ENCODE measurements around the gene ITM2C.

Gene ITM2C

DNA sequence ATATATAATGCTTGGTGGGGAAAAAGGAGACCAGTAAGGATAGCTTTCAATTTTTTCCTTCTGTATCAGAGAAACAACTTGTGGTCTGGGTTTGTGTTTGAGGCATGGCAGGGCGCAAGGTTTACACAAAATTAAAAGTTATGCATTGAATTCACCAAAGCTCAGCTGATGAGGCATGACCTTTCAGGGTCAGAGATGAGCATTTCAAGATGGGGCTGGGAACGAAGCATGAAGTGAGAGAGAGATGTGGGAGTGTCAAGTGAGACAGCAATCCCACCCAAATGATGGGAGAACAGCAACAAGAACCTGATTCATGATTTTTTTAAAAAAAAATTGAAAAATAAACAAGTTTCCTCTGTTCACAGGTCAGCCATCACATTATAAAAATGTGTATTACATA is 55.4 kb downstream of the ITM2C start:
- Histone ChIP-seq H3K9me3 (ENCODE audit: control insufficient read depth, insufficient read depth, low read length) (no peaks in the 10 kb centered on the region), H3K27me3 (ENCODE audit: control insufficient read depth, insufficient read depth, low read length) (no peaks in the 10 kb centered on the region), H3K36me3 (ENCODE audit: control insufficient read depth, insufficient read depth, low read length) (no peaks in the 10 kb centered on the region), H3K4me1 (ENCODE audit: control insufficient read depth, insufficient read depth, low read length) (peaks cover 2% of the 10 kb centered on the region), H3K9ac (ENCODE audit: low read depth, low read length) (no peak overlapping the region), H3K4me3 (ENCODE audit: low read depth, low read length) (no peak overlapping the region)

DNA sequence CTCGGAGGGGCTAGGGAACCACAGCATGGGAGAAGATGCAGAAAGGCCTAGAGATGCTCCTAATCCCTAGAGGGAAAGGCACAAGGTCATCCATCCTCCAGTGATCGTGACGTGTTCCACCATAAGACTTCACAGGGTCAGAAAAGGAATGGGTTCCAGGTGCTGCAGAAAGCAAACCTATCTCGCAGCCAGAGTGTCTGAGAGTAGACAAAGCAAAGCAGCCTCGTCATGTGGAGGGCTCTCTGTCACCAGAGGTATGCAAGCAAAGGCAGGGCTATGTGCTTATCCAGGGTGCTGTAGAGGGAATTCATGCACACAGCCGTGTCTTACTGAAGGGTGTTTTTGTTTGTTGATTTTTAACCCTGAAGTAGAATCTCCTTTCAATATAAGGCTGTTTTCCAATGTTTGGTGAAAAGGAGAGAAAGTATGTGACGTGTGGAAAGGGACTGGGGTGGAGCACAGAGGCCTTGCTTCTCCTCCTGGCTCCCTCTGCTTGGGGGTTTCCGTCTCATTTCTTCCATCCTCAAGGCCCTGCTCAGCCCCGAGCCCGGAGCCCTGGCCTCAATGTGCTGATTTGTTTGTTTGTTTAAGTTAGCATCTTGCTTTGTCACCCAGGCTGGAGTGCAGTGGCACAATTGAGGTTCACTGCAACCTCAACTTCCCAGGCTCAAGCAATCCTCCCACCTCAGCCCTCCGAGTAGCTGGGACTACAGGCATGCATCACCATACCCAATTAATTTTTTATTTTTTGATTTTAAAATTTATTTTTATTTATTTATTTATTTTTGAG is 57.3 kb downstream of the ITM2C start:
- H3K9ac ChIP-seq (ENCODE audit: low read depth, low read length): no peak overlapping the region
- H3K27me3 ChIP-seq (ENCODE audit: control insufficient read depth, insufficient read depth, low read length): no peaks in the 10 kb centered on the region
- H3K4me1 ChIP-seq (ENCODE audit: control insufficient read depth, insufficient read depth, low read length): peaks cover 2% of the 10 kb centered on the region
- H3K4me3 ChIP-seq (ENCODE audit: low read depth, low read length): no peak overlapping the region
- no peaks in the 10 kb centered on the region for H3K36me3 ChIP-seq (ENCODE audit: control insufficient read depth, insufficient read depth, low read length)
- H3K9me3 ChIP-seq (ENCODE audit: control insufficient read depth, insufficient read depth, low read length): no peaks in the 10 kb centered on the region

DNA sequence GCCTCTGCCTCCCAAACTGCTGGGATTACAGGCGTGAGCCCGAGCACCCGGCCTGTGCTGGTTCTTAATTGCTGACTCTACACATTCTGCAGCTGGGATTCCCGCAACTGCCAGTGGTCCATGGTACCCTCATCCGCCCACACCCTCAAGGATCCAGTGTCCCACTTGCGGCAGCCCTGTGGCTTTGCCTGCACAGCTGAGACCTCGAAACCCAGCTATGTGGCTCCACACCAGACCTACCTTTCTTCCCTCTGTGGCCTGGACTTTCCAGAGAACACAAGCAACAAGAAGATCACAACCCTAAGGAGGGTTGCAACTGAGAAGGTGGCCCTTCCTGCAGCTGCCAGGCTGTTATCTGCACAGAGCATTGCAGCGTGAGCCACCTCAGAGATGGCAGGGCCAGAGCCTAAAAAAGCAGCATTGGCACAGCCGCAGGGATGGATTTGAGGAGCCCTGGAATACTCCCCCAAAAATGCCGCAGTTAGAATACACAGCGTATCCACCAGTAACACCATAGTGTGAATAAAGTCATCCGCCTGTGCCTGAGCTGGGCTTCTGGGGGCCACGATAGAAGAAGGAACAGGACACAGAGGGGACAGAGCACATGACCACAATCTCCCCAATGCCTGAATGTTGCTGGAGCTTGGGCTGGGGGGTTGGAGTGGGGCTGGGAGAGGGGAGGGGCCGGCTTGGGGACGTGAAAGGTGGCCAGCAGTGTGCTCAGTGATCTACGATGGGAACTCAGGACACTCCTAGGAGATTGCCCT is 58.4 kb downstream of the ITM2C start:
- Histone ChIP-seq H3K9ac (ENCODE audit: low read depth, low read length) (no peak overlapping the region), H3K27me3 (ENCODE audit: control insufficient read depth, insufficient read depth, low read length) (no peaks in the 10 kb centered on the region), H3K4me1 (ENCODE audit: control insufficient read depth, insufficient read depth, low read length) (peaks cover 2% of the 10 kb centered on the region), H3K4me3 (ENCODE audit: low read depth, low read length) (no peak overlapping the region), H3K9me3 (ENCODE audit: control insufficient read depth, insufficient read depth, low read length) (no peaks in the 10 kb centered on the region), H3K36me3 (ENCODE audit: control insufficient read depth, insufficient read depth, low read length) (no peaks in the 10 kb centered on the region)

DNA sequence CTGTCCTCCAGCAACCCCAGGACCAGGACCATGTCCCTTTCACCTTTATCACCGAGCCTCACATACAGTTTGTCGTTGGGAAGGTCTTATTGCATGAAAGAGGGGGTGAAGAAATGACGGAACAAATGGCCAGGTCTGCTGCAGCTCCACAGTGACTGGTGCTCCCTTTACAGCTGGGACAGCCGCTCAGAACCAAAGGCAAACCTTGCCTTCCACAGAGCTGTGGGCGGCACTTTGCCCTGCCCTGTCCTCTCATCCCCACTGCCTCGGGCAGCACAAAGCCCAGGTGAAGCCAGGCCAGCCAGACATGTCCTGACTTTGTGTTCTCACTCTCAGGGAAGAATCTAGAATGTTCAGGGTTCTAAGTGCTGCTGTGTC is 59.3 kb downstream of the ITM2C start:
- Histone ChIP-seq H3K4me1 (ENCODE audit: control insufficient read depth, insufficient read depth, low read length) (peaks cover 2% of the 10 kb centered on the region), H3K4me3 (ENCODE audit: low read depth, low read length) (no peak overlapping the region), H3K9ac (ENCODE audit: low read depth, low read length) (no peak overlapping the region), H3K36me3 (ENCODE audit: control insufficient read depth, insufficient read depth, low read length) (no peaks in the 10 kb centered on the region), H3K27me3 (ENCODE audit: control insufficient read depth, insufficient read depth, low read length) (no peaks in the 10 kb centered on the region), H3K9me3 (ENCODE audit: control insufficient read depth, insufficient read depth, low read length) (no peaks in the 10 kb centered on the region)

DNA sequence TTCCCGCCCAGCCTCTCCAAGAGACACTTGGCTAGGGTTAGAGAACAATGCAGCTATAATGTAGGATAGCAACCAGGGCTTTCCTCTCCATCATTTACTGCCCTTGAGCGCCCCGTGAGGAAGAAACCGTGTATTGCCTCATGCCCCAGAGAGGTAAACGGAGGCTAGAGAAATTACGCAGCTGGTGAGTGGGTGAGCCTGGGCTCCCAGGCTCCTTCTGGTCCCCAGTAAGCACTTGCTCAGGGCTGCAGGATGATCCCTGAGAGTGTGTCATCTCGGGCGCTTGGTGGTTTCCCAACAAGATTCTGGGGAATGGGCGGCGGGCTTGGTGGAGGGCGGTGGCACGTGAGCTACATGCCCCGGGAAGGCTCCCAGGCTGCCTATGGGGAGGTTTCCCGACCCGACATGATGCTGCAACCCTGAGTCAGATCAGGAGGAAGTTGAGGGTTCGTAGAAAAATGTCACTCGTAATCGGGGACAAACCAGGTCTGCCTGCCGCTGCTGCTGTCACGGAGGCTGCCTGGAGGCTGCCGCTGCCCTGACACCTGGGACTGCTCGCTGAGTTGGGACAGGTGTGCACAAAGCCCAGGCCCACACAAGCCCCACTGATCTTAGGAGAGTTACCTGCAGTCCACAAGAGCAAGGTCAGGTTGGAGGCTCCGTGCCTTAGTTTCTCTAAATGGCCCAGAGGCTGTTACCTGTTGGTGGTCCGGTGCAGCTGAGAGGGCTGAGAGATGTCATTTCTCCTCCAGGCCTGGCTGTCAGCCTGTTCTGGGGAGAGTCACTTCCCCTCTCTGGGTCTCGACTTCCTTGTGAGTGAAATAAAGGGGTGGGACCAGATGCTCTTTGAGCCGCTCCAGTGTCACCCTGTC is 60.0 kb downstream of the ITM2C start, which contains the start of gene GPR55:
GPR55 (minus strand) TSS at position 773 of the 872 bp plus-strand sequence. CDS start 14,280 bp downstream, outside the sequence.
- H3K9me3 ChIP-seq (ENCODE audit: control insufficient read depth, insufficient read depth, low read length): no peaks in the 10 kb centered on the region
- H3K4me3 ChIP-seq (ENCODE audit: low read depth, low read length): no peak within 1 kb of the TSS
- H3K9ac ChIP-seq (ENCODE audit: low read depth, low read length): no peak within 1 kb of the TSS
- H3K36me3 ChIP-seq (ENCODE audit: control insufficient read depth, insufficient read depth, low read length): no peaks in the 10 kb centered on the region
- H3K27me3 ChIP-seq (ENCODE audit: control insufficient read depth, insufficient read depth, low read length): no peaks in the 10 kb centered on the region
- peaks cover 2% of the 10 kb centered on the region for H3K4me1 ChIP-seq (ENCODE audit: control insufficient read depth, insufficient read depth, low read length)

DNA sequence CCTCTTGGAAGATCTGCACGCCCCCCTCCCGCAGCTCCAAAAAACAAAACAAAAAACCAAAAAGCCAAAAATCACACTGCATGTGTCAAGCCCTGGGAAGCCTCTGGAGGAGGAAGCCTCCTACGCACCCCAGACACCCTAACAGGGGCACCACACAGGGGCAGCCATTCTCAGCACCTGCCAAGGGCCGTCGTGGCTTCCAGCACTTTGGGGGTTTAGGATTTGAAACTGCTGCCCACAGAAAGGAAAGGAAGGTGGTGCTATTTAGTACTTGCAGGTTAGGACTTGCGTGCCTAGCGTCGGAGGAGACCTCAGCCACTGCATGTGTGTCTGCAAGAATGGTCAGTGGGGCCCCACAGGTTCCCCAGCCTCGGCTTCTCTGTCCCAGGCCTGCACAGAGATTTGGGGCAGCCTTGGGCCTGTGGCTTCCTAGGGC is 60.7 kb downstream of the ITM2C start:
- H3K9ac ChIP-seq (ENCODE audit: low read depth, low read length): no peak overlapping the region
- peaks cover 2% of the 10 kb centered on the region for H3K4me1 ChIP-seq (ENCODE audit: control insufficient read depth, insufficient read depth, low read length)
- H3K4me3 ChIP-seq (ENCODE audit: low read depth, low read length): no peak overlapping the region
- no peaks in the 10 kb centered on the region for H3K9me3 ChIP-seq (ENCODE audit: control insufficient read depth, insufficient read depth, low read length)
- no peaks in the 10 kb centered on the region for H3K36me3 ChIP-seq (ENCODE audit: control insufficient read depth, insufficient read depth, low read length)
- H3K27me3 ChIP-seq (ENCODE audit: control insufficient read depth, insufficient read depth, low read length): no peaks in the 10 kb centered on the region

DNA sequence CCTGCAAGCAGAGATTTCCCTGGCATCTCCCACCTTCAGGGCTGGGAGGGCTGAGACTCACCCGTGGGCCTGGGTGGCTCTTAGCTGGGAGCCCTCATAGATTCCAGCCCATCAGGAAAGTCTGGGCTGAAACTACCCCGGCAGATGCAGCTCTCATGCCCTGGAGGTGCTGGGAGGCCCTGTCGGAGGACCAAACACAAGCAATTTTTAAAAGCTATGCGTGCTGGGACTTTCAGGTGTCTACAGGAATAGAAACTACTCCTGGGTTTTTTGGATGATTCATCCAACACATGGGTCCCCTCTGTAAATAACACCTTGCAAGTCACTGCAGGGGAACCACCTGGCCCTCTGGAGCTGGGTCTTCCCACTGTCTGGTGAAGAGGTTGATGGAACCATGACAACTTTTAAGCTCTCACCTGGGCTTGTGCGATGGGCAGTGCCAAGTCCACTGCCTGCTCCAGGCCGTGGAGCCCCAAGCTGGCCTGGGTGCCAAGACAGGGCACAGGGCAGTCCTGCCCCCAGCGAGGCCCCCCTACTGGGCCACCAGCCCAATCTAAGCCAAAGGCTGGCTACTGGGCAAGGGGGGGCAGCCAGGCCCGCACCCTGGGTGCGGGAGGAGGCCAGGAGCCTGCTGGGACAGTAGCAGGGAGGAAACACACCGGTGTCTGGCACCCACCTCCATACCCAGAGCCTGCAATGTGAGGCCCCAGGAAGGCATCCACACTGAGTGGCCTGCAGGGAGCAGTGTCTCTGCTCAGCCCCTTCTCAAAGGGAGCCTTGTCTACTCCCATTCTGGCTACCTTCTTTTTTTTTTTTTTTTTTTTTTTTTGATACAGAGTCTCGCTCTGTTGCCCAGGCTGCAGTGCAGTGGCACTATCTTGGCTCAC is 61.4 kb downstream of the ITM2C start:
- Histone ChIP-seq H3K9me3 (ENCODE audit: control insufficient read depth, insufficient read depth, low read length) (no peaks in the 10 kb centered on the region), H3K36me3 (ENCODE audit: control insufficient read depth, insufficient read depth, low read length) (no peaks in the 10 kb centered on the region), H3K27me3 (ENCODE audit: control insufficient read depth, insufficient read depth, low read length) (no peaks in the 10 kb centered on the region), H3K4me3 (ENCODE audit: low read depth, low read length) (no peak overlapping the region), H3K4me1 (ENCODE audit: control insufficient read depth, insufficient read depth, low read length) (peaks cover 2% of the 10 kb centered on the region), H3K9ac (ENCODE audit: low read depth, low read length) (no peak overlapping the region)

DNA sequence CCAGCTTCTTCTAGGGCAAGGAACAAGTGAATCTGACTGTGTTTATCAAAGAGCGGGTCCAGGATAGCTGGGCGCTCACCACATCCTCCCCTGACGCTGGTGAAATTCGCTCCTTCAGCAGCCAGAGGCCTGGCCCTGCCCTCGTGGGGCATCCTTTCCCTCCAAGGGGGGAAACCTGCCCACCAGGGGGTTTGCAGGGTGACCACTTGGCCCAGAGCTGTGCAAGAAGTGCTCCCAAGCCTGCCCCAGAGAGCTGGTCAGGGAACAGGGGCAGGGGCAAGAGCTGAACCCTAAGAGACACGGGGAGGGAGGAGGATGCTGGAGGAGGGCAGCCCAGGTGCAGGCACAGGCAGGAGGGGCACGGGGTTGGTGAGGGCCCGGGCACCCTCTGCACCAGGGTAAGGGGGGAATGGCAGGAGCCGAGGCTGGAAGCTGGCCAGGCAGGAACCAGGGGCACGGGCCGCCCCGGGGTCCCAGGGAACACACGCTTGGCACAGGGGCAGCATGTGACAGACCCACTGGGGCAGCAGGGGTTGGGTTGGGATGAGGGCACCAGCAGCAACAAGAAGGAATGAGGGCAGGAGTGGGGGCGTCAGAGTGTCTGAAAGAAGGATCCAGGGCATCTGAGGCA is 63.1 kb downstream of the ITM2C start:
- Histone ChIP-seq H3K4me1 (ENCODE audit: control insufficient read depth, insufficient read depth, low read length) (no peaks in the 10 kb centered on the region), H3K27me3 (ENCODE audit: control insufficient read depth, insufficient read depth, low read length) (no peaks in the 10 kb centered on the region), H3K9me3 (ENCODE audit: control insufficient read depth, insufficient read depth, low read length) (no peaks in the 10 kb centered on the region), H3K36me3 (ENCODE audit: control insufficient read depth, insufficient read depth, low read length) (no peaks in the 10 kb centered on the region), H3K4me3 (ENCODE audit: low read depth, low read length) (no peak overlapping the region), H3K9ac (ENCODE audit: low read depth, low read length) (no peak overlapping the region)

All from iPS-15b (cell line).